ENCODE measurements around the gene ADARB1. TPM values are rescaled to one million over a fixed set of nuclear protein-coding genes. Genes with fewer than 3 reads are reported as not detected.

ADARB1 gene
- total RNA-seq, 2 experiments from 2014 or later: 6.6 to 20.5 TPM

GRCh38 chr21:45220071-45220481 lies 145.7 kb downstream of the ADARB1 start:
- POLR2A ChIA-PET: no interaction called here
- Histone ChIP-seq H3K79me2 (ENCODE audit: insufficient read depth, low read depth, low read length) (no peaks in the 10 kb centered on the region), H3K9me2 (ENCODE audit: insufficient read depth, low read length) (no peaks in the 10 kb centered on the region), H2AFZ (ENCODE audit: low read length) (no peak overlapping the region), H3K9me3 (ENCODE audit: low read length) (peaks cover 9% of the 10 kb centered on the region; the same call in 1 of the 2 replicates), H3K27ac (ENCODE audit: low read depth, low read length, poor library complexity, severe bottlenecking) (no peak overlapping the region), H3K4me2 (ENCODE audit: low read length) (no peak overlapping the region), H3K36me3 (ENCODE audit: insufficient read depth, low read length) (no peaks in the 10 kb centered on the region), H3K4me1 (ENCODE audit: insufficient read depth, low read length, poor library complexity, severe bottlenecking) (no peaks in the 10 kb centered on the region), H3K4me3 (ENCODE audit: low read depth, low read length, poor library complexity, severe bottlenecking) (no peak overlapping the region), H4K20me1 (ENCODE audit: insufficient read depth, low read length) (no peaks in the 10 kb centered on the region)
- CTCF ChIA-PET (ENCODE audit: unreplicated experiment): no interaction called here
- DNase-seq (ENCODE audit: low spot score): no peak
- TF ChIP-seq EZH2phosphoT487 (IDR thresholded peaks at IDR 0.05; ENCODE audit: borderline replicate concordance, low read depth, low read length) (no peak), CTCF (conservative IDR thresholded peaks at IDR 0.05; ENCODE audit: low read length) (no peak)
- intact Hi-C loops (cut with micrococcal nuclease; ENCODE audit: unreplicated experiment): no loop called here
- no TSS peak for BruUV-seq (replicated peaks)

GRCh38 chr21:45220714-45221490 lies 146.5 kb downstream of the ADARB1 start:
- no peaks in the 10 kb centered on the region for H3K9me2 ChIP-seq (ENCODE audit: insufficient read depth, low read length)
- H3K4me2 ChIP-seq (ENCODE audit: low read length): no peak overlapping the region
- no peak overlapping the region for H3K27ac ChIP-seq (ENCODE audit: low read depth, low read length, poor library complexity, severe bottlenecking)
- BruUV-seq (replicated peaks): no TSS peak
- H4K20me1 ChIP-seq (ENCODE audit: insufficient read depth, low read length): no peaks in the 10 kb centered on the region
- DNase-seq (ENCODE audit: low spot score): no peak
- H2AFZ ChIP-seq (ENCODE audit: low read length): no peak overlapping the region
- no peak overlapping the region for H3K4me3 ChIP-seq (ENCODE audit: low read depth, low read length, poor library complexity, severe bottlenecking)
- no peaks in the 10 kb centered on the region for H3K79me2 ChIP-seq (ENCODE audit: insufficient read depth, low read depth, low read length)
- intact Hi-C loops (cut with micrococcal nuclease; ENCODE audit: unreplicated experiment): no loop called here
- peaks cover 9% of the 10 kb centered on the region; the same call in 1 of the 2 replicates for H3K9me3 ChIP-seq (ENCODE audit: low read length)
- ChIA-PET CTCF (ENCODE audit: unreplicated experiment) (no interaction called here), POLR2A (no interaction called here)
- TF ChIP-seq EZH2phosphoT487 (IDR thresholded peaks at IDR 0.05; ENCODE audit: borderline replicate concordance, low read depth, low read length) (no peak), CTCF (conservative IDR thresholded peaks at IDR 0.05; ENCODE audit: low read length) (no peak)
- no peaks in the 10 kb centered on the region for H3K36me3 ChIP-seq (ENCODE audit: insufficient read depth, low read length)
- no peaks in the 10 kb centered on the region for H3K4me1 ChIP-seq (ENCODE audit: insufficient read depth, low read length, poor library complexity, severe bottlenecking)

GRCh38 chr21:45222001-45222400 lies 147.6 kb downstream of the ADARB1 start:
- BruUV-seq (replicated peaks): no TSS peak
- intact Hi-C loops (cut with micrococcal nuclease; ENCODE audit: unreplicated experiment): no loop called here
- no peak overlapping the region for H3K27ac ChIP-seq (ENCODE audit: low read depth, low read length, poor library complexity, severe bottlenecking)
- no peak overlapping the region for H2AFZ ChIP-seq (ENCODE audit: low read length)
- H3K4me2 ChIP-seq (ENCODE audit: low read length): no peak overlapping the region
- H3K9me2 ChIP-seq (ENCODE audit: insufficient read depth, low read length): no peaks in the 10 kb centered on the region
- no peaks in the 10 kb centered on the region for H3K36me3 ChIP-seq (ENCODE audit: insufficient read depth, low read length)
- TF ChIP-seq EZH2phosphoT487 (IDR thresholded peaks at IDR 0.05; ENCODE audit: borderline replicate concordance, low read depth, low read length) (no peak), CTCF (conservative IDR thresholded peaks at IDR 0.05; ENCODE audit: low read length) (no peak)
- H3K4me1 ChIP-seq (ENCODE audit: insufficient read depth, low read length, poor library complexity, severe bottlenecking): no peaks in the 10 kb centered on the region
- H3K79me2 ChIP-seq (ENCODE audit: insufficient read depth, low read depth, low read length): no peaks in the 10 kb centered on the region
- CTCF ChIA-PET (ENCODE audit: unreplicated experiment): no interaction called here
- no peak for DNase-seq (ENCODE audit: low spot score)
- H3K4me3 ChIP-seq (ENCODE audit: low read depth, low read length, poor library complexity, severe bottlenecking): no peak overlapping the region
- POLR2A ChIA-PET: interaction anchor here (0.7 kb wide), 1 partner anchor 26 kb away, joined by 3 read pairs; no protein-coding TSS in a partner anchor
- H3K9me3 ChIP-seq (ENCODE audit: low read length): peaks cover 3% of the 10 kb centered on the region; the same call in 1 of the 2 replicates
- no peaks in the 10 kb centered on the region for H4K20me1 ChIP-seq (ENCODE audit: insufficient read depth, low read length)

Measured in OCI-LY7 (cell line).